ENCODE data around the gene SMG6. TPM values are rescaled to one million over a fixed set of nuclear protein-coding genes. Genes with fewer than 3 reads are reported as not detected.

SMG6 gene
- total RNA-seq, 2 experiments from 2014 or later: 39.3 to 39.7 TPM

- CTCF ChIA-PET: interaction anchor here (0.6 kb wide), 1 partner anchor 397 kb away, joined by 3 read pairs; no protein-coding TSS in a partner anchor
- peaks cover 27% of the 10 kb centered on the region for H3K4me1 Mint-ChIP-seq (ENCODE audit: low read depth)
- TF ChIP-seq CTCF (IDR thresholded peaks at IDR 0.05): no peak
Measured at GRCh38 chr17:2102931-2103809, 200.4 kb downstream of the SMG6 start.

GRCh38 chr17:2101448-2102257 lies 201.9 kb downstream of the SMG6 start:
- ChIA-PET CTCF (interaction anchor here (0.7 to 1.3 kb wide), 3 partner anchors 43 to 47 kb away, joined by 3 read pairs; partner anchors contain the start of gene HIC1), POLR2A (interaction anchor here (1.2 kb wide), 1 partner anchor 12 kb away, joined by 4 read pairs; no protein-coding TSS in a partner anchor)
- peaks cover 13% of the 10 kb centered on the region for H3K4me1 ChIP-seq (ENCODE audit: insufficient read depth, low read length)
- no peaks in the 10 kb centered on the region for H3K9me3 ChIP-seq (ENCODE audit: control insufficient read depth in 1 of 2, insufficient read depth in 1 of 2, low read length in 2 of 2)
- ATAC-seq (ENCODE audit: poor library complexity): peak; percentile 89
- H3K4me1 Mint-ChIP-seq (ENCODE audit: low read depth): peaks cover 29% of the 10 kb centered on the region
- peak overlapping the region; percentile 13 to 24 for H3K27ac ChIP-seq (ENCODE audit: low read depth in 1 of 2, low read length in 2 of 2)
- H3K4me3 ChIP-seq (ENCODE audit: low read length): no peak overlapping the region
- no peaks in the 10 kb centered on the region for H3K27me3 ChIP-seq (ENCODE audit: control insufficient read depth in 1 of 2, insufficient read depth in 2 of 2, low read length in 2 of 2)
- H3K9me3 Mint-ChIP-seq: no peaks in the 10 kb centered on the region
- no peak for TF ChIP-seq CTCF (IDR thresholded peaks at IDR 0.05)
- intact Hi-C loops (cut with DNase I, micrococcal nuclease): no loop called here
- H3K4me3 Mint-ChIP-seq: peak overlapping the region; percentile 35
- H3K36me3 ChIP-seq (ENCODE audit: insufficient read depth, low read length): peaks cover 2% of the 10 kb centered on the region
- H3K27me3 Mint-ChIP-seq: no peaks in the 10 kb centered on the region
- H3K36me3 Mint-ChIP-seq (ENCODE audit: low read depth): peaks cover 10% of the 10 kb centered on the region
- peak overlapping the region; percentile 77 for H3K27ac Mint-ChIP-seq
- DNase-seq: peak in 13 of 14 experiments; percentile 21 to 83 (median 56)

More at GRCh38 chr17:2102931-2103809, 200.4 kb downstream of the SMG6 start:
- no peak for DNase-seq
- Histone ChIP-seq H3K27me3 (ENCODE audit: control insufficient read depth in 1 of 2, insufficient read depth in 2 of 2, low read length in 2 of 2) (no peaks in the 10 kb centered on the region), H3K4me1 (ENCODE audit: insufficient read depth, low read length) (peaks cover 13% of the 10 kb centered on the region), H3K27ac (ENCODE audit: low read depth in 1 of 2, low read length in 2 of 2) (no peak overlapping the region), H3K36me3 (ENCODE audit: insufficient read depth, low read length) (peaks cover 6% of the 10 kb centered on the region), H3K9me3 (ENCODE audit: control insufficient read depth in 1 of 2, insufficient read depth in 1 of 2, low read length in 2 of 2) (no peaks in the 10 kb centered on the region), H3K4me3 (ENCODE audit: low read length) (no peak overlapping the region)
- ATAC-seq (ENCODE audit: poor library complexity): no peak
- intact Hi-C loops (cut with DNase I, micrococcal nuclease): no loop called here
- Mint-ChIP-seq H3K27me3 (no peaks in the 10 kb centered on the region), H3K4me3 (no peak overlapping the region), H3K27ac (no peak overlapping the region), H3K9me3 (no peaks in the 10 kb centered on the region), H3K36me3 (ENCODE audit: low read depth) (peaks cover 12% of the 10 kb centered on the region)
- POLR2A ChIA-PET: interaction anchor here (1.2 kb wide), 1 partner anchor 14 kb away, joined by 4 read pairs; no protein-coding TSS in a partner anchor

GRCh38 chr17:2095536-2095910 lies 208.1 kb downstream of the SMG6 start:
- Mint-ChIP-seq H3K27ac (no peak overlapping the region), H3K9me3 (no peaks in the 10 kb centered on the region), H3K27me3 (no peaks in the 10 kb centered on the region), H3K4me3 (no peak overlapping the region), H3K4me1 (ENCODE audit: low read depth) (peaks cover 21% of the 10 kb centered on the region), H3K36me3 (ENCODE audit: low read depth) (peaks cover 20% of the 10 kb centered on the region)
- intact Hi-C loops (cut with DNase I, micrococcal nuclease): no loop called here
- Histone ChIP-seq H3K4me1 (ENCODE audit: insufficient read depth, low read length) (peaks cover 9% of the 10 kb centered on the region), H3K36me3 (ENCODE audit: insufficient read depth, low read length) (peaks cover 3% of the 10 kb centered on the region), H3K4me3 (ENCODE audit: low read length) (no peak overlapping the region), H3K9me3 (ENCODE audit: control insufficient read depth in 1 of 2, insufficient read depth in 1 of 2, low read length in 2 of 2) (no peaks in the 10 kb centered on the region), H3K27me3 (ENCODE audit: control insufficient read depth in 1 of 2, insufficient read depth in 2 of 2, low read length in 2 of 2) (no peaks in the 10 kb centered on the region), H3K27ac (ENCODE audit: low read depth in 1 of 2, low read length in 2 of 2) (no peak overlapping the region)
- POLR2A ChIA-PET: no interaction called here
- CTCF ChIA-PET: no interaction called here
- no peak for TF ChIP-seq CTCF (IDR thresholded peaks at IDR 0.05)
- DNase-seq: no peak
- ATAC-seq (ENCODE audit: poor library complexity): no peak

All from CD4-positive, alpha-beta T cell (primary cell).